T-helper 2 cell treated with Interferon-gamma antibody and Interleukin-4, amounts not matched to agents 5 μg/mL and 100 μg/mL, for 36 hours (primary cell): Measurements from ENCODE around the gene TESK2.

Experiments used
- DNase-seq: peaks from one replicate; pipeline ENCODE4 v3.0.0; 2021; ENCODE audit warnings: low spot score
- H3K27ac Mint-ChIP-seq: one replicate; pipeline ENCODE4 v1.8.0; 2021; ENCODE audit warnings: mild to moderate bottlenecking, mixed read lengths
- H3K27me3 Mint-ChIP-seq: one replicate; pipeline ENCODE4 v1.8.0; 2021; ENCODE audit warnings: low read depth, mixed read lengths
- H3K36me3 Mint-ChIP-seq: one replicate; pipeline ENCODE4 v1.8.0; 2021; ENCODE audit warnings: low read depth, mixed read lengths
- H3K4me1 Mint-ChIP-seq: one replicate; pipeline ENCODE4 v1.8.0; 2021; ENCODE audit warnings: low read depth, mixed read lengths
- H3K4me3 Mint-ChIP-seq: one replicate; pipeline ENCODE4 v1.8.0; 2022; ENCODE audit warnings: mild to moderate bottlenecking, moderate library complexity, mixed read lengths
- H3K9me3 Mint-ChIP-seq: one replicate; pipeline ENCODE4 v1.8.0; 2021; ENCODE audit warnings: mixed read lengths

Gene TESK2

DNA sequence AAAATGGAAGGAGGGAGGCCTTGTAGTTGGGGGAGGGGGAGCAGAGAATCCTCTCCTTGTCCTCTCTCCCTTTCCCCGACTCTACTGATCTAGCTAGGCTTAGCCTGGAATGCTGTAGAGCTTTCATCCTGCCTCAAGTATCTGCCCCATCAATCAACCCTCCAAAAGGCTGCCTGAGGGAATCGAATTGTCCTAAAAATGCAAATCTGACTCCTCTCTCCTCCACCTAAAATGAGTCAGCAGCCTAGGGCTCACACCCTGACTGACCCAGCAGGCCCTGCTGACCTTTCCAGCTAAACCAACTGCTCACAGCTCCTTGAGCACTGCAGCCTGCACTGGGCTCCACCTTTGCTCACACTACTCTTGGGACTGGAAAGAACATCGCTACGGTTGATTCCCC is 161.5 kb downstream of the TESK2 start:
- peak overlapping the region; percentile 29 for H3K4me3 Mint-ChIP-seq
- H3K27me3 Mint-ChIP-seq: peaks cover 4% of the 10 kb centered on the region
- peaks cover 9% of the 10 kb centered on the region for H3K4me1 Mint-ChIP-seq
- DNase-seq: no peak
- H3K9me3 Mint-ChIP-seq: no peaks in the 10 kb centered on the region
- peaks cover 19% of the 10 kb centered on the region for H3K36me3 Mint-ChIP-seq
- H3K27ac Mint-ChIP-seq: peak overlapping the region; percentile 21

DNA sequence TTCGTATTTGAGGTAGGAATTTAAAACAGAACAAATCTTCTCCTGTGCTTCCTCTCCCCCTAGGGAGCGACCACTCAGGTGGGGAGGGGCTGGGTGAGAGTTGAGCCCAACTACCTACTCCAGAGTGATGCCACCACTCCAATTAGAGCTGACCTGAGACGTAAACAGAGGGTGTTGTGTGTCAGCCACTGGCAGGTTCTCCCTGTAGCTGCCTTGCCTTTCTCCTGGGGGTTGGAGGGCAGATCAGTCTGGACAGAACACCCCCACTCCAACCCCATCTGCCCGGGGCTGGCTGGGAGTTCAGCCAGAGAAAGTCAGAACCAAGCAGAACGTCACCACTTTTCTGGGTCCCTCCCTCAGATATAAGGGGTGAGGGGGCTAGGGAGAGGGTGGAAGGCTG is 162.3 kb downstream of the TESK2 start:
- DNase-seq: no peak
- H3K36me3 Mint-ChIP-seq: peaks cover 16% of the 10 kb centered on the region
- peak overlapping the region; percentile 55 for H3K4me3 Mint-ChIP-seq
- no peak overlapping the region for H3K27ac Mint-ChIP-seq
- H3K4me1 Mint-ChIP-seq: peaks cover 6% of the 10 kb centered on the region
- no peaks in the 10 kb centered on the region for H3K9me3 Mint-ChIP-seq
- H3K27me3 Mint-ChIP-seq: peaks cover 4% of the 10 kb centered on the region

DNA sequence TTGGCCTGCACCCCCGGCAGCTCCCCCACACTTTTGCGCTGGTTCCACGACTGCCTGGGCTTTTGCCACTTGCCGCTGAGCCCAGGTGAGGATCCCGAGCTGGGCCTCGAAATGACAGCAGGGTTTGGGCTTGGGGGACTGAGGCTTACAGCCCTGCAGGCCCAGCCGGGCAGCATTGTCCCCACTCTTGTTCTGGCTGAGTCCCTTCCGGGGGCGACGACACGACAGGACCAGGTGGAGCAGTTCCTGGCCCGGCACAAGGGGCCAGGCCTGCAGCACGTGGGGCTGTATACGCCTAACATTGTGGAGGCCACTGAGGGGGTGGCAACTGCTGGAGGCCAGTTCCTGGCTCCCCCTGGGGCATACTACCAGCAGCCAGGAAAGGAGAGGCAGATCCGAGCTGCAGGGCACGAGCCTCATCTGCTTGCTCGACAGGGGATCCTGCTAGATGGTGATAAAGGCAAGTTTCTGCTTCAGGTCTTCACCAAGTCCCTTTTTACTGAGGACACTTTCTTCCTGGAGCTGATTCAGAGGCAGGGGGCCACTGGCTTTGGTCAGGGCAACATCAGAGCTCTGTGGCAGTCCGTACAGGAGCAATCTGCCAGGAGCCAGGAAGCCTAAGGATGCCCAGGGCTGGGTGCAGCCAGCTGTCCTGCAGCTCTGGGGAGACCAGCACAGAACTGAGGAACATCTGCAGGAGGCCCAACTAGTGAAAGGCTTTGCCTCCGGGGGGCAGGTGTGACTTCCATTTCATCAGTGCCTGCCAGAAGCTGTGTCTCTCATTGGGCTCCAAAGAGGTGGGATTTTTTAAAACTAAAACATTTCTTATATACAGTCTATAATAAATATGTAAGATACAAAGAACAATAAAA is 163.1 kb downstream of the TESK2 start:
- DNase-seq: no peak
- peak overlapping the region; percentile 55 for H3K27ac Mint-ChIP-seq

DNA sequence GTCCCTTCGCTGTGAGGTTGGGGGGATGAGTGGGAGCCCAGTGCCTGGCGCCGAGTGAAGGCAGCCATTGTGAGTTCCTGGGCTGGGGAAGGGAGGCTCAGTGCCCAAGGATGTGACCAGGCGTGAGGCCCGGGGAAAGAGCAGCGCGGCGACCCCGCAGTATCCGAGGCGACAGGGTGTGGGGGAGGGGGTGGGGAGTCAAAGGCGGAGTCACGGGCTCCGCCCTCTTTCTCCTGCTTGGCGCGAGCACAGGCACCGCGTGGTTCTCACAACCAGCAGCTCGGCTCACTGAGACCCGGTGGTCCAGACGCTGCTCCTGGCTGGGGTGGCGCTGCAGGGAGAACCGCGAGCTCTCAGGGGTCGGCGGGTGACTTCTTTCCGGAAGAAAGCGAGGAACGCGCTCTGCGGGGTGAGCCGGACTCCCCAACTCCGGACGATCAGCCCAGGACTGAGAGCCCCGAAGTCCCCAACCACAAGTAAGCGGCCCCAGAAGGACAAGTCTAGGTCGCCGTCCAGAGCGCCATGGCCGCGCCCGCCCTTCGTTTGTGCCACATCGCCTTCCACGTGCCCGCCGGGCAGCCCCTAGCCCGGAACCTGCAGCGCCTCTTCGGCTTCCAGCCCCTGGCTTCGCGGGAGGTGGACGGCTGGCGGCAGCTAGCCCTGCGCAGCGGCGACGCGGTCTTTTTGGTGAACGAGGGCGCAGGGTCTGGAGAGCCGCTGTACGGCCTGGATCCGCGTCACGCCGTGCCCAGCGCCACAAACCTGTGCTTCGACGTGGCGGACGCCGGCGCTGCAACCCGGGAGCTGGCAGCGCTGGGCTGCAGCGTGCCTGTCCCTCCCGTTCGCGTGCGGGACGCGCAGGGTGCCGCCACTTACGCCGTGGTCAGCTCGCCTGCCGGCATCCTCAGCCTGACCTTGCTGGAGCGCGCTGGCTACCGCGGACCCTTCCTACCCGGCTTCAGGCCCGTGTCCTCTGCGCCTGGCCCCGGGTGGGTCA is 164.0 kb downstream of the TESK2 start, which contains the start of gene HPDL:
Gene HPDL, plus strand, starts transcription at position 269 of the 997 bp plus-strand sequence. Its CDS starts 254 bp downstream, at position 523.
- no peaks in the 10 kb centered on the region for H3K9me3 Mint-ChIP-seq
- H3K4me1 Mint-ChIP-seq: peaks cover 6% of the 10 kb centered on the region
- peaks cover 12% of the 10 kb centered on the region for H3K36me3 Mint-ChIP-seq
- H3K27ac Mint-ChIP-seq: peak within 1 kb of the TSS; percentile 60
- peak; percentile 59 for DNase-seq
- peak within 1 kb of the TSS; percentile 82 for H3K4me3 Mint-ChIP-seq
- H3K27me3 Mint-ChIP-seq: peaks cover 4% of the 10 kb centered on the region

More for the DNA sequence above, 163.1 kb downstream of the TESK2 start:
- H3K36me3 Mint-ChIP-seq: peaks cover 12% of the 10 kb centered on the region
- H3K9me3 Mint-ChIP-seq: no peaks in the 10 kb centered on the region
- peaks cover 6% of the 10 kb centered on the region for H3K4me1 Mint-ChIP-seq
- H3K4me3 Mint-ChIP-seq: peak overlapping the region; percentile 77
- H3K27me3 Mint-ChIP-seq: peaks cover 4% of the 10 kb centered on the region

DNA sequence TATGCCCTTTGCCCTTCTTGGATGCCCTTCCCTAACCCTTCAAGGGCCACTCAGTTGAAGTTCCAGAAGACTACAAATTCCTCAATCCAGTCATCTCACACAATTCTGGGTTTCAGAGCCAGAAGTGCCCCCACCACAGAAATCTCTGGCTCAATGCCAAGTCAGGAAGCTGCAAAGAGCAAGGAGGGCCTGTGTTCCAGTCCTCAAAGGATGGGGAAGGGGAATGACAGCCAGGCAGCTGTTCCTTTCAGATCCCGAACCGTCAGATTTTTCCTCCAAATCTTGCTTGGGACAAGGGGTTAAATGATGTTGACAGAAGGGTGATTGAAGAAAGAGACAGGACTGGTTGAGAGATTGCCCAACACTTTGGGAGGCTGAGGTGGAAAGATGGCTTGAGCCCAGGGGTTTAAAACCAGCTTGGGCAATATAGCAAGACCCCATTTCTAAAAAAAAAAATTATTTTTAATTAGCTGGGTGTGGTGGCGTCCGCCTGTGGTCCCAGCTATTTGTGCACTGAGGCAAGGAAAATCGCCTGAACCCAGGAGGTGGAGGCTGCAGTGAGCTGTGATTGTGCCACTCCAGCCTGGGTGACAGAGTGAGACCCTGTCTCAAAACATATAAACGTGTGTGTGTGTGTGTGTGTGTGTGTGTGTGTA is 165.0 kb downstream of the TESK2 start:
- peaks cover 6% of the 10 kb centered on the region for H3K4me1 Mint-ChIP-seq
- peaks cover 4% of the 10 kb centered on the region for H3K27me3 Mint-ChIP-seq
- peak overlapping the region; percentile 60 for H3K27ac Mint-ChIP-seq
- peak overlapping the region; percentile 82 for H3K4me3 Mint-ChIP-seq
- no peak for DNase-seq
- no peaks in the 10 kb centered on the region for H3K9me3 Mint-ChIP-seq
- peaks cover 12% of the 10 kb centered on the region for H3K36me3 Mint-ChIP-seq

DNA sequence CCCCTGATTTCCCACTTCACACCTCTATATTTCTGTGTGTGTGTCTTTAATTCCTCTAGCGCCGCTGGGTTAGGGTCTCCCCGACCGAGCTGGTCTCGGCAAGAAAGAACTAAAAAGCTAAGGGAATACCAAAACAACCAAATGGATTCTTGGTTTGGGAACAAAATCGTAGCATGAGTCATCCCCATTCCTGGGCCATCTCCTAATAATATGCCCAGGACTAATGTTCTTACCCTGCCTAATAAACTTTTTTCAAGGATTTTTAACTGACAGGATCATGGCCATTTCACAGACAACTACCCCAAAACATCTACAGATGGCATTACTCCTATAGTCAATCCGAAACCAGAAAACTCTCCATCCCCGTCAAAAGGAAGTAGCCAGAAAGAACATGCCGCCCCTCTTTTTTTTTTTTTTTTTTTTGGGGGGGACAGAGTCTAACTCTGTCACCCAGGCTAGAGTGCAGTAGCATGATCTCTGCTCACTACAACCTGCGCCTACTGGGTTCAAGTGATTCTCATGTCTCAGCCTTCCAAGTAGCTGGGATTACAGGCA is 168.4 kb downstream of the TESK2 start:
- no peak for DNase-seq
- no peaks in the 10 kb centered on the region for H3K36me3 Mint-ChIP-seq
- H3K4me3 Mint-ChIP-seq: no peak overlapping the region
- no peak overlapping the region for H3K27ac Mint-ChIP-seq
- H3K9me3 Mint-ChIP-seq: no peaks in the 10 kb centered on the region
- H3K27me3 Mint-ChIP-seq: peaks cover 4% of the 10 kb centered on the region
- no peaks in the 10 kb centered on the region for H3K4me1 Mint-ChIP-seq

DNA sequence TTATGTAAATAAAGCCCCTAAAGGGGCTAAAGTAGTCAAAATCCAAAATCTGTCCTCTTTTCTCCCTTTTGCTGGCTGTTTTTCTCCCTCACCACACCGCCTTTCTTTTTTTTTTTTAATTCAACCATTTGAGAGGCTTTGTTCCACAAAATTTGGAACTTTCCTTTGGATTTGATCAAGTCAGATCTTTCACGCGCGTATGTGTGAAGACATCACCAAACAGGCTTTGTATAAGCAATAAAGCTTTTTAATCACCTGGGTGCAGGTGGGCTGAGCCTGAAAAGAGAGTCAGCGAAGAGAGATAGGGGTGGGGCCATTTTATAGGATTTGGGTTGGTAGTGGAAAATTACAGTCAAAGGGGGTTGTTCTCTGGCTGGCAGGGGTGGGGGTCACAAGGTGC is 169.5 kb downstream of the TESK2 start:
- H3K27ac Mint-ChIP-seq: no peak overlapping the region
- no peaks in the 10 kb centered on the region for H3K4me1 Mint-ChIP-seq
- DNase-seq: no peak
- no peak overlapping the region for H3K4me3 Mint-ChIP-seq
- no peaks in the 10 kb centered on the region for H3K36me3 Mint-ChIP-seq
- H3K27me3 Mint-ChIP-seq: peaks cover 4% of the 10 kb centered on the region
- H3K9me3 Mint-ChIP-seq: no peaks in the 10 kb centered on the region

DNA sequence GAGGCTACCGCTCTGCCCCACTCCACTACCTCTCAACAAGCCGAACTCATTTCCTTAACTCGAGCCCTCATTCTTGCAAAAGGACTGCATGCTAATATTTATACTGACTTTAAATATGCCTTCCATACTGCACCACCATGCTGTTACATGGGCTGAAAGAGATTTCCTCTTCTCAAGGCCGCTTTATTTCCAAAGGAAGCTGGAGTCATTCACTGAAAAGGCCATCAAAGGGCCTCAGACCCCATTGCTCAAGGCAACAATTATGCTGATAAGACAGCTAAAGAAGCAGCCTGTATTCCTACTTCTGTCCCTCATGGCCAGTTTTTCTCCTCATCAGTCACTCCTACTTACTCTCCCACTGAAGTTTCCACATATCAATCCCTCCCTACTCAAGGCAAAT is 171.2 kb downstream of the TESK2 start:
- H3K4me3 Mint-ChIP-seq: no peak overlapping the region
- no peaks in the 10 kb centered on the region for H3K27me3 Mint-ChIP-seq
- no peak overlapping the region for H3K27ac Mint-ChIP-seq
- H3K36me3 Mint-ChIP-seq: no peaks in the 10 kb centered on the region
- no peak for DNase-seq
- H3K9me3 Mint-ChIP-seq: no peaks in the 10 kb centered on the region
- H3K4me1 Mint-ChIP-seq: no peaks in the 10 kb centered on the region

DNA sequence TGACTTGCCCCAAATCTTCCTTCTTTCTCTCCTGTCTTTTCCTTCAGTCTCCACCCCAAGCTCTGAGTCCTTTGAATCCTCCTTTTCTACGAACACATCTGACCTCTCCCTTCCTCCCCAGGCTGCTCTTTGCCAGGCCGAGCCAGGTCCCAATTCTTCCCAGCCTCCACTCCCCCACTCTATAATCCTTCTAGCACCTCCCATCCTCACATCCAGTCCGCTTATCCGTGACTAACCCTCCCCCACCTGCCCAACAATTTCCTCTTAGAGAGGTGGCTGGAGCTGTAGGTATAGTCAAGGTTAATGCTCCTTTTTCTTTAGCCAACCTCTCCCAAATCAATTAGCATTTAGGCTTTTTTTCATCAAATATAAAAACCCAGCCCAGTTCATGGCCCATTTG is 173.8 kb downstream of the TESK2 start:
- Mint-ChIP-seq H3K4me1 (no peaks in the 10 kb centered on the region), H3K9me3 (no peaks in the 10 kb centered on the region), H3K4me3 (no peak overlapping the region), H3K27me3 (no peaks in the 10 kb centered on the region), H3K36me3 (no peaks in the 10 kb centered on the region), H3K27ac (no peak overlapping the region)
- DNase-seq: no peak

DNA sequence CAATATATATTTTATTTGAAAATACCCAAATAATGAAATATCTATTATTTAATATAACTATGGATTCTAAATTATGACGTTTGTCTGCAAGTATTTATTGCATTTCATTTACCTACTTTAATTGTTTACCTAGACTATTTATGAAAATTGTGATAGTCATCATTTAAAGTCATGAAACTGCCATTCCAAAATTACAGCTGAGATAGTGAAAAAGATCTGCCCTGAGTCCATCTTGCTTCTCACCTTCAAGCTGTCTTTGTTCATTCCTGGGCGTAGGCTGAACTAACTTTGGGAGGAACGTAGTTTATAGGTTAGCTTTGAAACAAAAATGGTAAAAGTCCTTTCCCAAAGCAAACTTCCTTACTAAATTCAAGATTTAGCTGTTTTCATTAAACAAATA is 176.7 kb downstream of the TESK2 start:
- Mint-ChIP-seq H3K27me3 (no peaks in the 10 kb centered on the region), H3K4me3 (no peak overlapping the region), H3K36me3 (no peaks in the 10 kb centered on the region), H3K4me1 (no peaks in the 10 kb centered on the region), H3K27ac (no peak overlapping the region), H3K9me3 (no peaks in the 10 kb centered on the region)
- DNase-seq: no peak

DNA sequence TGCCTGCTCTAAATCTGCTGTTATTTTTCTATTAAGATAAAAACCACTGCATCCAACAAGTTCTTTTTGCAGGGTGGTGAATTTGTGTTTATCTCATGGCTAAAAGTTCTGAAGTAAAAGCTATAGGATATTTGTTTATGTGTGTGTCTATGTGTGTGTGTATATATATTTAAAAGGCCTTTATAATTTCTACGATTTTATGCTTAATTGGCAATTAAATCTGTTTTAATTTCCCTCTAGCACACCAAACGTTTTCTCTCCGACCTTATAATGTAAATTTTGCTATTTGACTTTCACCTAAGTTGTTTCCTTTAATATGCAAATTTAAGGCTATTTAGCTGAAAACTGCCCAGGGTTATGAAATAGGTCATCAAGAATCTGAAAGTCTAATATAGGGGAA is 184.1 kb downstream of the TESK2 start:
- Mint-ChIP-seq H3K27ac (peak overlapping the region; percentile 77), H3K9me3 (no peaks in the 10 kb centered on the region), H3K4me3 (no peak overlapping the region), H3K36me3 (no peaks in the 10 kb centered on the region), H3K27me3 (no peaks in the 10 kb centered on the region), H3K4me1 (peaks cover 28% of the 10 kb centered on the region)
- DNase-seq: no peak

DNA sequence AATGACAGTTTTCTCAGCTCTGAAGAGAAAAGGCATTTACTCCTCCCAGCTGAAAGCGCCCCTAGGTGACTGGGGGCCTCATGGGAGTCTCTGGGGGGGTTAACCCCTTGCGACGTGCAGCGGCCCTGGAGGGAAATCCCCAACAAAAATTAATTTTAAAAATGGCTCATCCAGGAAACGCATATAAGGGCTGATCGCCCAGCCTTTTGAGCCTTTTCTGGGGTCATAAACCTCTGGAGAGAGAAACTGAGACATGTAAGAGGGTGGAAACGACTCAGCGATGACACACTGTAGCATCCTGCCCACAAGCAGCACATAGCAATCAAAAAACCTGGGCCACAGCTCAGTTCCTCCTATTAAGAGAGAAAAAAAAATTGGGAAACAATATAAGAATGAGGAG is 184.6 kb downstream of the TESK2 start:
- H3K36me3 Mint-ChIP-seq: no peaks in the 10 kb centered on the region
- H3K4me3 Mint-ChIP-seq: peak overlapping the region; percentile 46
- no peaks in the 10 kb centered on the region for H3K27me3 Mint-ChIP-seq
- no peaks in the 10 kb centered on the region for H3K9me3 Mint-ChIP-seq
- H3K27ac Mint-ChIP-seq: peak overlapping the region; percentile 73
- peak; percentile 51 for DNase-seq
- peaks cover 31% of the 10 kb centered on the region for H3K4me1 Mint-ChIP-seq

DNA sequence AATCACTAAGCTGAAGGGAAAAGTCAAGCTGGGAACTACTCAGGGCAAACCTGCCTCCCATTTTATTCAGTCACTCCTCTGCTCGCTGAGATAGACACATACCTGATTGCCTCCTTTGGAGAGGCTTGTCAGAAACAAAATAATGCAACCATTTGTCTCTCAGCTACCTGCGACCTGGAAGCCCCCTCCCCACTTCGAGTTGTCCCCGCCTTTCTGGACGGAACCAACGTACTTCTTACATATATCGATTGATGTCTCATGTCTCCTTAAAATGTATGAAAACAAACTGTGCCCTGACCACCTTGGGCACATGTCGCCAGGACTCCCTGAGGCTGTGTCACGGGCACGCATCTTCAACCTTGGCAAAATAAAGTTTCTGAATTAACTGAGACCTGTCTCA is 185.7 kb downstream of the TESK2 start:
- Mint-ChIP-seq H3K27me3 (no peaks in the 10 kb centered on the region), H3K4me3 (peak overlapping the region; percentile 92), H3K4me1 (peaks cover 31% of the 10 kb centered on the region), H3K9me3 (no peaks in the 10 kb centered on the region), H3K27ac (peak overlapping the region; percentile 95), H3K36me3 (no peaks in the 10 kb centered on the region)
- no peak for DNase-seq
